Stimulated activated CD4-positive, alpha-beta T cell treated with anti-CD3 and anti-CD28 coated beads, TNF-alpha, amount 100 ng/mL, for 48 hours (primary cell): ENCODE measurements around the gene PLA2G4A.
"Not testable (repeated sequence)": the region's sequence is repeated elsewhere in the genome, so short reads cannot be mapped to it uniquely, and the experiment has no call there.

Experiments used
- DNase-seq, 3 donors: peaks; one replicate each; pipeline ENCODE4 v3.0.0-alpha.2; 2020; ENCODE audit warnings: low read depth in 3 of 3

Gene PLA2G4A

GRCh38 chr1:186873687-186874086 is 44.9 kb downstream of the PLA2G4A start:
- DNase-seq: no peak

- DNase-seq: no peak
Measured at GRCh38 chr1:186875896-186876835, 47.4 kb downstream of the PLA2G4A start.

- DNase-seq: no peak
Measured at GRCh38 chr1:186878356-186878755, 49.6 kb downstream of the PLA2G4A start.

GRCh38 chr1:186880982-186881381 is 52.2 kb downstream of the PLA2G4A start:
- DNase-seq: no peak

GRCh38 chr1:186882372-186883134 is 53.8 kb downstream of the PLA2G4A start:
- no peak for DNase-seq

- no peak for DNase-seq
Measured at GRCh38 chr1:186884251-186884650, 55.5 kb downstream of the PLA2G4A start.

GRCh38 chr1:186887203-186887602 is 58.5 kb downstream of the PLA2G4A start:
- DNase-seq: no peak

- no peak for DNase-seq
Measured at GRCh38 chr1:186888367-186888766, 59.6 kb downstream of the PLA2G4A start.

GRCh38 chr1:186892936-186893335 is 64.2 kb downstream of the PLA2G4A start:
- no peak for DNase-seq

GRCh38 chr1:186894415-186894814 is 65.7 kb downstream of the PLA2G4A start:
- no peak for DNase-seq

- DNase-seq: no peak
Measured at GRCh38 chr1:186896211-186896610, 67.5 kb downstream of the PLA2G4A start.

- DNase-seq: no peak
Measured at GRCh38 chr1:186897008-186897407, 68.3 kb downstream of the PLA2G4A start.

- no peak for DNase-seq
Measured at GRCh38 chr1:186899577-186899976, 70.8 kb downstream of the PLA2G4A start.

- no peak for DNase-seq
Measured at GRCh38 chr1:186899977-186900376, 71.2 kb downstream of the PLA2G4A start.

GRCh38 chr1:186900539-186901237 is 71.9 kb downstream of the PLA2G4A start:
- no peak for DNase-seq

GRCh38 chr1:186901631-186902030 is 72.9 kb downstream of the PLA2G4A start:
- DNase-seq: no peak

GRCh38 chr1:186903374-186904136 is 74.8 kb downstream of the PLA2G4A start:
- DNase-seq: no peak

GRCh38 chr1:186904361-186904760 is 75.6 kb downstream of the PLA2G4A start:
- no peak for DNase-seq

- no peak for DNase-seq
Measured at GRCh38 chr1:186905561-186905960, 76.8 kb downstream of the PLA2G4A start.

- DNase-seq: no peak
Measured at GRCh38 chr1:186915555-186915954, 86.8 kb downstream of the PLA2G4A start.

GRCh38 chr1:186917106-186917786 is 88.5 kb downstream of the PLA2G4A start:
- not testable (repeated sequence) for DNase-seq
